Upper lobe of left lung (tissue), 6 donors: ENCODE results near the gene PLCH2. TPM values are rescaled to one million over a fixed set of nuclear protein-coding genes. Genes with fewer than 3 reads are reported as not detected.
A peak's percentile ranks its signal among the peaks of the same experiment; 100 is the strongest.

ENCODE experiments used
- ATAC-seq, 2 donors: fragments of 200-7000 bp; cut with Tn5 transposase; one replicate each; pipeline ENCODE4 v1.9.1; 2022; ENCODE audit warnings: mild to moderate bottlenecking in 2 of 2, moderate library complexity in 2 of 2; ENCODE audit not compliant: low FRiP score in 2 of 2
- DNase-seq, 2 donors: peaks; one replicate each; pipeline ENCODE4 v3.0.0-alpha.2; 2019 to 2020
- H3K27ac ChIP-seq, 4 donors: fragments of 200-600 bp; sonication (generic); one replicate each; pipeline ENCODE4 v1.5.1; 2016 to 2019
- H3K27me3 ChIP-seq, 4 donors: fragments of 200-600 bp; sonication (generic); one replicate each; pipeline ENCODE4 v1.5.1; 2017 to 2019
- H3K36me3 ChIP-seq, 4 donors: fragments of 200-600 bp; sonication (generic); one replicate each; pipeline ENCODE4 v1.5.1; 2016 to 2019
- H3K4me1 ChIP-seq, 4 donors: fragments of 200-600 bp; sonication (generic); one replicate each; pipeline ENCODE4 v1.5.1; 2018 to 2019
- H3K4me3 ChIP-seq, 4 donors: fragments of 200-600 bp; sonication (generic); one replicate each; pipeline ENCODE4 v1.5.1; 2017 to 2019; ENCODE audit warnings: mild to moderate bottlenecking in 2 of 4, moderate library complexity in 1 of 4
- H3K9me3 ChIP-seq, 4 donors: fragments of 200-600 bp; sonication (generic); one replicate each; pipeline ENCODE4 v1.5.1; 2018 to 2019
- EP300 ChIP-seq, 4 donors: sonication (generic); formaldehyde crosslinking; IDR thresholded peaks; one replicate each; pipeline ENCODE4 v1.5.1; 2017; ENCODE audit warnings: antibody characterized with exemption in 4 of 4, control low read depth in 2 of 4
- POLR2A ChIP-seq, 4 donors: fragments of 450-650 bp; IDR thresholded peaks; one replicate each; pipeline ENCODE4 v1.5.1; 2016 to 2017; ENCODE audit warnings: antibody characterized with exemption in 4 of 4, mild to moderate bottlenecking in 2 of 4
- POLR2AphosphoS5 ChIP-seq, 2 donors: sonication (generic); formaldehyde crosslinking; IDR thresholded peaks; one replicate each; pipeline ENCODE4 v1.5.1; 2017; ENCODE audit warnings: antibody characterized with exemption in 2 of 2
- WGBS, 2 donors: methylation state at CpG; one replicate each; pipeline ENCODE4 v1.1.5; 2017 to 2018; 5-methylcytosine and 5-hydroxymethylcytosine counted together
- total RNA-seq, 6 donors: library from RNA; depleted of rRNA in 4 of 6; stranded (reverse); fragments of >200 nt in 4 of 6; gene quantifications; one replicate each; pipeline versions ENCODE4 v1.1.0 to v1.2.1, GENCODE V29; 2016 to 2021
- TF ChIP-seq, protein P1 (sequence below), 6 experiments: fragments of 450-650 bp in 4 of 6; fragments of 200-600 bp in 2 of 6; sonication (generic) in 2 of 6; IDR thresholded peaks; one replicate each; pipeline ENCODE4 v1.5.1; 2016 to 2019; ENCODE audit warnings: antibody characterized with exemption in 6 of 6
- donor health status: DM: no; HTN: no; CAD: no; lungs with moderate emphysema.
- donor health status: DM: no; HTN: yes; CAD: no; lungs with severe emphysema.

PLCH2 gene
- total RNA-seq, 6 donors from 2014 or later = 1.5 to 7.3 (median 3.4) TPM

DNA sequence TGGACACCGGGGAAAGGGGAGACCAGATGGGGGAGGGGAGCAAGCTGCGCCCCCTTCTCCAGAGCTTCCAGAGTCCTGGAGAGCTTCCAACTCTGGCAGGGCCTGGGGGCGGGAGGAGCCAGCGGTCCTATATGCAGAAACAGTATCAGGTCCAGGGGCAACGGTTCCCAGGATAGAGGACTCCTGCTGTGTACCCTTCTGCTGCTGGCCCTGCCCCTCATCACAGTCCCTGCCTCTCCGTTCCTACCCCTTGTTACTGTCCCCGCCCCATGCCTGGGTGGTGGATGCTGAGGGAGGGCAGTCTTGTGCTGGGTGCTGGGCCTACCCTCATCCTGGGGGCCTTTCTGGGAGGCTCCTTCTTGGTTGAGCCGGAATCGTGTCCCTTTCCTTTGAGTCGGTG lies 44.6 kb upstream of the PLCH2 start:
- H3K4me3 ChIP-seq = no peak overlapping the region
- 72 to 74% methylated on average over 7 to 10 of the region's 10 CpGs for WGBS, 2 donors
- no peak for ATAC-seq

DNA sequence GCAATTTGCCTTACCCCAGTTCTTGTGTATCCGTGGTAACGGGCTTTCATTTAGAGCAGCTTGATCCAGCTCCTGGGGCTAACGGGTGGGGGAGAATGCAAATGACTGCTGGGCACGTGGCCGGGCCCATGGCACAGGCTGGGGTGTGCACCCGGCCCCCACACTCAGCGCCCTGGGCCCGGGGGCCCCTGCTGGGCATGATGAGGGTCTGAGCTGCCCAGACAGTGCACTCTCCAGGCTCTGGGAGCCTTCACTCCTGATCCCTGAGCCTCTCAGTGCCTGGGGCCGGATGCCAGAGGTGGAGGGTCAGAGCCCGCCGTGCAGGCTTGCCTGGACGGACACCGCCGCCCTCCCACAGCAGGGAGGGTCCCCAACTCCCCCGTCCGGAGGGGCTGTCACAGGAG lies 43.6 kb upstream of the PLCH2 start:
- TF ChIP-seq POLR2AphosphoS5 (IDR thresholded peaks at IDR 0.05) = no peak
- TF ChIP-seq POLR2A (IDR thresholded peaks at IDR 0.05) = no peak
- TF ChIP-seq, protein P1, sequence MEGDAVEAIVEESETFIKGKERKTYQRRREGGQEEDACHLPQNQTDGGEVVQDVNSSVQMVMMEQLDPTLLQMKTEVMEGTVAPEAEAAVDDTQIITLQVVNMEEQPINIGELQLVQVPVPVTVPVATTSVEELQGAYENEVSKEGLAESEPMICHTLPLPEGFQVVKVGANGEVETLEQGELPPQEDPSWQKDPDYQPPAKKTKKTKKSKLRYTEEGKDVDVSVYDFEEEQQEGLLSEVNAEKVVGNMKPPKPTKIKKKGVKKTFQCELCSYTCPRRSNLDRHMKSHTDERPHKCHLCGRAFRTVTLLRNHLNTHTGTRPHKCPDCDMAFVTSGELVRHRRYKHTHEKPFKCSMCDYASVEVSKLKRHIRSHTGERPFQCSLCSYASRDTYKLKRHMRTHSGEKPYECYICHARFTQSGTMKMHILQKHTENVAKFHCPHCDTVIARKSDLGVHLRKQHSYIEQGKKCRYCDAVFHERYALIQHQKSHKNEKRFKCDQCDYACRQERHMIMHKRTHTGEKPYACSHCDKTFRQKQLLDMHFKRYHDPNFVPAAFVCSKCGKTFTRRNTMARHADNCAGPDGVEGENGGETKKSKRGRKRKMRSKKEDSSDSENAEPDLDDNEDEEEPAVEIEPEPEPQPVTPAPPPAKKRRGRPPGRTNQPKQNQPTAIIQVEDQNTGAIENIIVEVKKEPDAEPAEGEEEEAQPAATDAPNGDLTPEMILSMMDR (IDR thresholded peaks at IDR 0.05) = no peak
- TF ChIP-seq EP300 (IDR thresholded peaks at IDR 0.05) = no peak
- H3K9me3 ChIP-seq = peaks cover 0 to 11% (median 2%) of the 10 kb centered on the region in 4 donors
- ATAC-seq (no peak), DNase-seq (peak in 1 of 2 donors; percentile 78)
- 37% methylated on average over 10 of the region's 16 CpGs; no CpG with 5 or more reads in 1 of the 2 donors for WGBS, 2 donors
- H3K4me3 ChIP-seq = no peak overlapping the region
- no peaks in the 10 kb centered on the region for H3K36me3 ChIP-seq
- H3K27ac ChIP-seq = no peak overlapping the region
- H3K4me1 ChIP-seq = no peaks in the 10 kb centered on the region
- no peaks in the 10 kb centered on the region for H3K27me3 ChIP-seq

More for the DNA sequence above, 44.6 kb upstream of the PLCH2 start:
- Histone ChIP-seq H3K27me3 (no peaks in the 10 kb centered on the region), H3K27ac (no peak overlapping the region), H3K4me1 (no peaks in the 10 kb centered on the region), H3K9me3 (peaks cover 0 to 11% (median 2%) of the 10 kb centered on the region in 4 donors), H3K36me3 (no peaks in the 10 kb centered on the region)
- no peak for DNase-seq
- TF ChIP-seq POLR2AphosphoS5 (IDR thresholded peaks at IDR 0.05) (no peak), EP300 (IDR thresholded peaks at IDR 0.05) (no peak), POLR2A (IDR thresholded peaks at IDR 0.05) (no peak)
- TF ChIP-seq, protein P1 (IDR thresholded peaks at IDR 0.05) = no peak

DNA sequence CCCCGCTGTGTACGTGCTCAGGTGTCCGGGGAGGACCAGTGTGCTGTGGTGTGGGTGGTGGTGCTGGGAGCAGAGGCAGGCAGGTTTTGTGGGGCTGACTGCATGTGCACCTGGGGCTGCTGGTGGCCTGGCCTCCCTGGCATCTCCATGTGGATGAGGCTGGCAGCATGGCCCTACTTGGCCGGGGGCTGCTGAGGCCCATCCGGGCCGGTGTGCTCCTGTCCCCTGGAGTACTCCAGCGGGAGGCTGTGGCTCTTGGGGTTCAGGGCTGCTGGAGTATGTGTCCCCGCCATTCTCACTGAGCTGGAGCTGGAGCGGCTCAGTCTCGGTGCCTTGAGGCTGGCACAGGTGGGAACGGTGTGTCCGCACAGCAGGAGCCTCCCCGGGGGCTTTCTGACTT lies 42.9 kb upstream of the PLCH2 start:
- ATAC-seq (no peak), DNase-seq (peak in 1 of 2 donors; percentile 61)
- TF ChIP-seq, protein P1 (IDR thresholded peaks at IDR 0.05) = no peak
- TF ChIP-seq POLR2AphosphoS5 (IDR thresholded peaks at IDR 0.05) = no peak
- no peak for TF ChIP-seq POLR2A (IDR thresholded peaks at IDR 0.05)
- TF ChIP-seq EP300 (IDR thresholded peaks at IDR 0.05) = no peak
- Histone ChIP-seq H3K27ac (no peak overlapping the region), H3K4me1 (no peaks in the 10 kb centered on the region), H3K9me3 (peaks cover 0 to 11% (median 2%) of the 10 kb centered on the region in 4 donors), H3K4me3 (no peak overlapping the region), H3K27me3 (no peaks in the 10 kb centered on the region), H3K36me3 (no peaks in the 10 kb centered on the region)
- WGBS, 2 donors = 84 to 93% methylated on average over 5 to 11 of the region's 13 CpGs

DNA sequence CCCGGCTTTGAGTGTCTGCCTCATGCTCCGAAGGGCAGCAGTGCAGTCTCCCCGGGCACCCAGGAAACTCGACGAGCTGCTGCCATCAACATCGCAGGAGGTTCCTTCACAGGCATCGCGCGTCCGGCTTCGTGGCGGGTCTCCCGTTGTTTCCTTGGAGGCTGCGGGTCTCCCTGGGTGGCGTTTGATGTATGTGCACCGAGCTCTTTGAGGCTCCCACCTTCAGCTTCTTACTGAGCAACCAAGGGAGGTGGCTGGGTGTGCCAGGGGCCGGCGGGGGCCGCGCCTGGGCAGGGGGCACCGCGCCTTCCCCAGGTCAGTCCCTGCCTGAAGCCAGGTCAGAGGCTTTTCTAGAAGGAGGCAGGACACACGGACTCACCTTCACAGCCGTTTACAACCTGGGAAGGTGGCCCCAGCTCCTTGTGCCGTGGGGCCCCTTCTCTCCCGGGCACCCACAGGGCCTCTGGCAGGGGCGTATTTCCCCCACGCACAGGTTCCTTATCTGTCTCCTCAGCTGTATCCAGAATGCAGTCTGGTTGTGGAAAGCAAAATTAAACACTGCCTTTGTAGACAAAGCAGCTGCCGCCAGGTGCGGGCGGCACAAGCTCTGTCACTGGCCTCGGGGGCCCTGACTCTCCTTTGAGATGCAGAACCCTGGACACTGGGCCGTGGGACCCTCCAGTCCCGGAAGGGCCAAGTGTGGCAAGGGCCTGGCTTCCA lies 42.0 kb upstream of the PLCH2 start:
- WGBS, 2 donors = 65 to 67% methylated on average over 24 to 34 of the region's 34 CpGs
- TF ChIP-seq POLR2A (IDR thresholded peaks at IDR 0.05) (no peak), POLR2AphosphoS5 (IDR thresholded peaks at IDR 0.05) (no peak)
- H3K36me3 ChIP-seq = no peaks in the 10 kb centered on the region
- H3K4me1 ChIP-seq = no peaks in the 10 kb centered on the region
- H3K4me3 ChIP-seq = no peak overlapping the region
- DNase-seq = peak in 1 of 2 donors; percentile 70
- ATAC-seq = no peak
- no peaks in the 10 kb centered on the region for H3K27me3 ChIP-seq
- peaks cover 0 to 11% (median 2%) of the 10 kb centered on the region in 4 donors for H3K9me3 ChIP-seq
- H3K27ac ChIP-seq = no peak overlapping the region

DNA sequence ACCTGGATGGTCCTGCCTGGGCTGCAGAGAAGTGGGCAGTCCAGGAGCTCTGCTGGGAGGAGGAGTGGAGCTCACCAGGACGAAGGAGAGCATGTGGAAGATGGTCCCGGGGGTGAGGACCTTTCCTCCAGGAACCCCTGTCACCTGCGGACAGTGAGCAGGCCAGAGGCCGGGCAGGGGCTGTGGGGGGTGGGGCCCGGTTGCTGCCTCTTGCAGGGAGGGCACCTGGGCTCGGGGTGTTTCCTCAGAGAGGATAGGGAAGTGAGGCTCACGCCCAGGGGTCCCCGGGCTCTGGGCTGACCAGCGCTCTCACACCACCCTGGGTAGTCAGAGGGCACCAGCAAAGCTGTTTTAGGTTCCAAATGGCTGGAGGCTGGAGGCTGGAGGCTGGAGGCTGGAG lies 41.0 kb upstream of the PLCH2 start:
- Histone ChIP-seq H3K27me3 (no peaks in the 10 kb centered on the region), H3K4me3 (no peak overlapping the region), H3K36me3 (no peaks in the 10 kb centered on the region), H3K27ac (no peak overlapping the region), H3K9me3 (peaks cover 0 to 3% (median 0%) of the 10 kb centered on the region in 4 donors), H3K4me1 (no peaks in the 10 kb centered on the region)
- no peak for ATAC-seq
- 69 to 75% methylated on average over 5 to 8 of the region's 9 CpGs for WGBS, 2 donors
- peak in 1 of 2 donors; percentile 70 for DNase-seq
- TF ChIP-seq EP300 (IDR thresholded peaks at IDR 0.05) (no peak), POLR2A (IDR thresholded peaks at IDR 0.05) (no peak), POLR2AphosphoS5 (IDR thresholded peaks at IDR 0.05) (no peak)
- TF ChIP-seq, protein P1 (IDR thresholded peaks at IDR 0.05) = no peak
